SU-DHL-6 (cell line): ENCODE data around the gene CTAGE1.

Experiments
- H2AFZ ChIP-seq: fragments of 200-600 bp; sonication (generic); 2 replicates; pipeline ENCODE4 v1.6.1; 2014; ENCODE audit warnings: low read depth, mild to moderate bottlenecking, moderate library complexity, mixed read lengths, antibody characterized with exemption, low read length; ENCODE audit not compliant: severe bottlenecking
- H3F3A ChIP-seq: fragments of 200-600 bp; shearing (Covaris generic); 2 replicates; pipeline ENCODE4 v1.6.0; 2016; ENCODE audit warnings: antibody characterized with exemption, mild to moderate bottlenecking; ENCODE audit not compliant: insufficient read depth
- H3K27ac ChIP-seq: fragments of 200-600 bp; sonication (generic); 2 replicates; pipeline ENCODE4 v1.5.1; 2016; ENCODE audit warnings: low read depth, mild to moderate bottlenecking, low read length, moderate library complexity, mixed read lengths
- H3K27me3 ChIP-seq: fragments of 200-600 bp; sonication (generic), shearing (Covaris generic); 2 replicates; pipeline ENCODE4 v1.6.0; 2014; ENCODE audit warnings: mild to moderate bottlenecking, low read length
- H3K36me3 ChIP-seq: fragments of 200-600 bp; sonication (generic); 2 replicates; pipeline ENCODE4 v1.6.1; 2014; ENCODE audit warnings: mild to moderate bottlenecking, low read length, mixed read lengths
- H3K4me2 ChIP-seq: fragments of 300-600, 200-600 bp; shearing (Covaris generic), sonication (generic); 2 replicates; pipeline ENCODE4 v1.6.0; 2014; ENCODE audit warnings: low read length, low read depth, mild to moderate bottlenecking; ENCODE audit not compliant: poor library complexity, severe bottlenecking
- H3K4me3 ChIP-seq: fragments of 200-600 bp; sonication (generic); 2 replicates; pipeline ENCODE4 v1.5.1; 2014; ENCODE audit warnings: antibody characterized with exemption, low read length, mild to moderate bottlenecking, mixed read lengths; ENCODE audit not compliant: insufficient read depth, poor library complexity, severe bottlenecking
- H3K79me2 ChIP-seq: fragments of 200-600 bp; sonication (generic); 2 replicates; pipeline ENCODE4 v1.6.1; 2014; ENCODE audit warnings: mild to moderate bottlenecking, low read length, moderate library complexity; ENCODE audit not compliant: insufficient read depth
- H3K9ac ChIP-seq: fragments of 200-600 bp; sonication (generic); 2 replicates; pipeline ENCODE4 v1.7.0; 2014; ENCODE audit warnings: mild to moderate bottlenecking, low read length
- H3K9me2 ChIP-seq: fragments of 200-600 bp; sonication (generic); replicated peaks from 2 replicates; pipeline ENCODE4 v1.6.1; 2014; ENCODE audit warnings: low read length; ENCODE audit not compliant: insufficient read depth
- H3K9me3 ChIP-seq: fragments of 200-600 bp; sonication (generic); 2 replicates; pipeline ENCODE4 v1.6.1; 2014; ENCODE audit warnings: low read length, mixed read lengths; ENCODE audit not compliant: insufficient read depth
- H4K20me1 ChIP-seq: fragments of 200-600 bp; sonication (generic); 2 replicates; pipeline ENCODE4 v1.6.1; 2014; ENCODE audit warnings: low read depth, mild to moderate bottlenecking, antibody characterized with exemption, low read length, moderate library complexity, mixed read lengths
- EZH2phosphoT487 ChIP-seq: fragments of 200-600 bp; sonication (generic), shearing (Covaris generic); conservative IDR thresholded peaks from 2 replicates; pipeline ENCODE4 v1.6.1; 2018; ENCODE audit warnings: mild to moderate bottlenecking, antibody characterized with exemption, low read length, moderate library complexity, mixed read lengths
- TF ChIP-seq, protein P1 (sequence below): fragments of 200-600 bp; sonication (generic); IDR thresholded peaks from one replicate; pipeline ENCODE4 v1.5.1; 2017; ENCODE audit warnings: antibody characterized with exemption, mild to moderate bottlenecking, low read length, moderate library complexity; ENCODE audit not compliant: insufficient read depth, poor library complexity, severe bottlenecking

Gene CTAGE1

DNA sequence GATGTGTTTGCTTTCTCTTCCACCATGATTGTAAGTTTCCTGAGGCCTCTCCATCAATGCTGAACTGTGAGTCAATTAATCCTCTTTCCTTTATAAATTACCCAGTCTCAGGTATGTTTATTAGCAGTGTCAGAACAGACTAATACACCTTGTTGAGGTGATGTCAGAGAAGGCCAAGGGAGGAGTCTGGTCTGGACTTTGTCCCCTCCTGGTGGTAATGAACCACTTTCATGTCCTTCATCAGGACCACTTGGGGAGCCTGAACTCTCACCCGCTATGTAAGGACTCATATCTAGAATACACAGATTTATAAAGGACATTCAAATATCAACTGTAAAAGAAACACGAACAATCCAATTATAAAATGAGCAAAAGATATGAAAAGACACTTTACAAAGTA lies 2.9 kb upstream of the CTAGE1 start:
- Histone ChIP-seq H3K27ac (no peak overlapping the region), H3K4me3 (no peak overlapping the region), H3K9me2 (no peaks in the 10 kb centered on the region), H3K79me2 (no peaks in the 10 kb centered on the region), H3K9ac (no peak overlapping the region), H3K27me3 (no peaks in the 10 kb centered on the region), H2AFZ (no peak overlapping the region), H4K20me1 (no peaks in the 10 kb centered on the region), H3K4me2 (no peak overlapping the region), H3K9me3 (no peaks in the 10 kb centered on the region), H3F3A (no peaks in the 10 kb centered on the region), H3K36me3 (no peaks in the 10 kb centered on the region)
- TF ChIP-seq, protein P1, sequence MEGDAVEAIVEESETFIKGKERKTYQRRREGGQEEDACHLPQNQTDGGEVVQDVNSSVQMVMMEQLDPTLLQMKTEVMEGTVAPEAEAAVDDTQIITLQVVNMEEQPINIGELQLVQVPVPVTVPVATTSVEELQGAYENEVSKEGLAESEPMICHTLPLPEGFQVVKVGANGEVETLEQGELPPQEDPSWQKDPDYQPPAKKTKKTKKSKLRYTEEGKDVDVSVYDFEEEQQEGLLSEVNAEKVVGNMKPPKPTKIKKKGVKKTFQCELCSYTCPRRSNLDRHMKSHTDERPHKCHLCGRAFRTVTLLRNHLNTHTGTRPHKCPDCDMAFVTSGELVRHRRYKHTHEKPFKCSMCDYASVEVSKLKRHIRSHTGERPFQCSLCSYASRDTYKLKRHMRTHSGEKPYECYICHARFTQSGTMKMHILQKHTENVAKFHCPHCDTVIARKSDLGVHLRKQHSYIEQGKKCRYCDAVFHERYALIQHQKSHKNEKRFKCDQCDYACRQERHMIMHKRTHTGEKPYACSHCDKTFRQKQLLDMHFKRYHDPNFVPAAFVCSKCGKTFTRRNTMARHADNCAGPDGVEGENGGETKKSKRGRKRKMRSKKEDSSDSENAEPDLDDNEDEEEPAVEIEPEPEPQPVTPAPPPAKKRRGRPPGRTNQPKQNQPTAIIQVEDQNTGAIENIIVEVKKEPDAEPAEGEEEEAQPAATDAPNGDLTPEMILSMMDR, result no peak
- no peak for TF ChIP-seq EZH2phosphoT487

DNA sequence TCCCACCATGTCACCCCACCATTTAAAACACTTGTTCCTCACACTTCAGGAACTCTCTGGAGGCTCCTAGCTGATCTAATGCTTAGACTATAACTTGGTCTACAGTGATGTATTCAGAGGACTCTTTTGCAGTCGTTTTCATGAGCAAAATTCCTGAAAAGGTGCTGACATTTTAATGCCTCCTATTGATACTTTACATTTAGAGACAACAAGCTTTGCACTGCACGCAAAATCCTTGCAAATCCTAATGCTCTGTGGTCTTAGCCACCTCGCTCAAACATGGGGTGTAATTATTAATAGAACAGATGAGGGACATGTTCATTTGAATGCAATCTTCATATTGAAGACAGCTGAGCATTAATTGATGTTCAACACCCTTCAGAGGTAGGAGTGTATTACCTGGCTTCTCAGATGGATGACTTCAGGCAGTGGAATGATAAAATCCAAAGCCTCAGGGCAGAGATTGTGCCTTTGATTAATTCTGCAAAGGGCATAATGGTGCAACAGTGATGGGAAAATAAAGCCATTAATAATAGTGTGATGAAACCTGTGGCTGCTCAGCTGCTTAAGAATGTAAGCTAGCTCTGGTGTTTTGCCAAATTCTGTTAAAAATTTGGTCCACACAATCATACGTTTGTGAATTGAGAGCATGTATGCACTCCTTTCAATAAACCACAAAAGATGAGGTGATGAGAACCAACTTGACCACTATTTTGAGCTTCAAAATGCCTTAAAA lies 5.4 kb downstream of the CTAGE1 start:
- no peak overlapping the region for H3K4me2 ChIP-seq
- no peaks in the 10 kb centered on the region for H3K36me3 ChIP-seq
- no peaks in the 10 kb centered on the region for H3K9me3 ChIP-seq
- no peaks in the 10 kb centered on the region for H3F3A ChIP-seq
- no peak overlapping the region for H2AFZ ChIP-seq
- H3K9me2 ChIP-seq, result no peaks in the 10 kb centered on the region
- no peak overlapping the region for H3K4me3 ChIP-seq
- 0 out of 2 replicates have a peak, but pooled peaks cover 3% of the 10 kb centered on the region for H3K27me3 ChIP-seq
- no peak overlapping the region for H3K27ac ChIP-seq
- TF ChIP-seq EZH2phosphoT487, result no peak
- TF ChIP-seq, protein P1, result no peak
- H3K9ac ChIP-seq, result no peak overlapping the region
- H4K20me1 ChIP-seq, result no peaks in the 10 kb centered on the region
- no peaks in the 10 kb centered on the region for H3K79me2 ChIP-seq

DNA sequence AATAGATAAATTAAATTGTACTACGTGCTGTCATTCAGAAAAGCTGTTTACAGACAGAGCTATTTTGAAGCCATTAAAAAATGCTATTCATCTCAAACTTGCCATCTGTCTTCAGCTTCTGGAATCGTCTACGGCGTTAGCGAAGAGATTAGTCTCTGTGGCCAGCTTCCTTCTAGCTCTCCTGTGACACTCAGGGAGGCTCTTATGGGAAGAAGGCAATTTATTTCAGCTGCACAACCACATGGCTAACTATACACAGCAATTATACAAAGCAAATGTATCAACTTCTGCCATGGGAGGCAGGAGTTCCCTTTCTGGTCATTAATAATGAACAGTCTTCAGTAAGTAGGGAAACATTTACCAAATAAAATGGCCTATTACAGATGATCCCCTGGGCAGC lies 6.3 kb downstream of the CTAGE1 start:
- no peaks in the 10 kb centered on the region for H4K20me1 ChIP-seq
- no peak overlapping the region for H3K4me2 ChIP-seq
- H3K27me3 ChIP-seq, result 0 out of 2 replicates have a peak, but pooled peaks cover 3% of the 10 kb centered on the region
- TF ChIP-seq, protein P1, result no peak
- TF ChIP-seq EZH2phosphoT487, result no peak
- no peak overlapping the region for H2AFZ ChIP-seq
- H3K36me3 ChIP-seq, result no peaks in the 10 kb centered on the region
- H3K79me2 ChIP-seq, result no peaks in the 10 kb centered on the region
- no peak overlapping the region for H3K27ac ChIP-seq
- H3K9ac ChIP-seq, result no peak overlapping the region
- H3K9me2 ChIP-seq, result no peaks in the 10 kb centered on the region
- H3K4me3 ChIP-seq, result no peak overlapping the region
- H3K9me3 ChIP-seq, result no peaks in the 10 kb centered on the region
- H3F3A ChIP-seq, result no peaks in the 10 kb centered on the region
